ENCODE measurements around the gene LIMS2.

DNA sequence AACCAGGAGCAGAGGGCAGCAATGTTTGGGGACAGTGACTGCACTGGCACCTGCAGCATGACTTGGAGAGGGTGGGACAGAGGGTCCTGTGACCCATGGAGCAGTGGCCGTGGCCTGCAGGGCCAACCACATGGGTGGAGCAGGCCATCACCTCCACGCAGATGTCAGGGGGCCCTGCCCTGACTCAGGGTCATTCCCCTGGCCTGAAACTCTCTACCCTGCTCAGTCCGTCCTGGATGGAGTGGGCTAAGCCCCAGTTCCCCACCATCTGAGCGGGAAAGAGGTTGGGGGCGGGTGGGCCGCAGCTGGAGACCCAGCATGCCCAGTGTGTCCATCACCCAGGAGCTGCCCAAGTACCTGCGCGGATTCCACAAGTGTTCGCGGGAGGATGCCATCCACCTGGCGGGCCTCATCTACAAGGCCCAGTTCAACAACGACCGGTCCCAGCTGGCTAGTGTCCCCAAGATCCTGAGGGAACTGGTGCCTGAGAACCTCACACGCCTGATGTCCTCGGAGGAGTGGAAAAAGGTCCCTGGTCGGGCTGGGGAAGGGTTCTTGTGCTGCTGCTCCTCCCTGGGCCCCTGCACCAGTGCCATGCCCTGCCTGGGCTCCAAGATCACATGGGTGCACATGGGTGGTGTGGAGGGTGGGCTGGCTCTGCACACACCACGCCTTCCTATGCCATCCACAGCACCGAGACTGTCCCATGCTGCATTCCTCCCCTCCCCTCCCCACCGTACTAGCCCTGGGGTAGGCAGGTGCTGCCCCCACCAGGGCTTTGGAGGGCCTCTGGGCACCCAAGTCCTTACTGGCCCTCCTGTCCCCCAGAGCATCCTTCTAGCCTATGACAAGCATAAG is 39.7 kb downstream of the LIMS2 start:
- TF ChIP-seq, protein P1, sequence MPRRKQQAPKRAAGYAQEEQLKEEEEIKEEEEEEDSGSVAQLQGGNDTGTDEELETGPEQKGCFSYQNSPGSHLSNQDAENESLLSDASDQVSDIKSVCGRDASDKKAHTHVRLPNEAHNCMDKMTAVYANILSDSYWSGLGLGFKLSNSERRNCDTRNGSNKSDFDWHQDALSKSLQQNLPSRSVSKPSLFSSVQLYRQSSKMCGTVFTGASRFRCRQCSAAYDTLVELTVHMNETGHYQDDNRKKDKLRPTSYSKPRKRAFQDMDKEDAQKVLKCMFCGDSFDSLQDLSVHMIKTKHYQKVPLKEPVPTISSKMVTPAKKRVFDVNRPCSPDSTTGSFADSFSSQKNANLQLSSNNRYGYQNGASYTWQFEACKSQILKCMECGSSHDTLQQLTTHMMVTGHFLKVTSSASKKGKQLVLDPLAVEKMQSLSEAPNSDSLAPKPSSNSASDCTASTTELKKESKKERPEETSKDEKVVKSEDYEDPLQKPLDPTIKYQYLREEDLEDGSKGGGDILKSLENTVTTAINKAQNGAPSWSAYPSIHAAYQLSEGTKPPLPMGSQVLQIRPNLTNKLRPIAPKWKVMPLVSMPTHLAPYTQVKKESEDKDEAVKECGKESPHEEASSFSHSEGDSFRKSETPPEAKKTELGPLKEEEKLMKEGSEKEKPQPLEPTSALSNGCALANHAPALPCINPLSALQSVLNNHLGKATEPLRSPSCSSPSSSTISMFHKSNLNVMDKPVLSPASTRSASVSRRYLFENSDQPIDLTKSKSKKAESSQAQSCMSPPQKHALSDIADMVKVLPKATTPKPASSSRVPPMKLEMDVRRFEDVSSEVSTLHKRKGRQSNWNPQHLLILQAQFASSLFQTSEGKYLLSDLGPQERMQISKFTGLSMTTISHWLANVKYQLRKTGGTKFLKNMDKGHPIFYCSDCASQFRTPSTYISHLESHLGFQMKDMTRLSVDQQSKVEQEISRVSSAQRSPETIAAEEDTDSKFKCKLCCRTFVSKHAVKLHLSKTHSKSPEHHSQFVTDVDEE (CRISPR knock-in tag; IDR thresholded peaks at IDR 0.05): no peak
- TF ChIP-seq, protein P2, sequence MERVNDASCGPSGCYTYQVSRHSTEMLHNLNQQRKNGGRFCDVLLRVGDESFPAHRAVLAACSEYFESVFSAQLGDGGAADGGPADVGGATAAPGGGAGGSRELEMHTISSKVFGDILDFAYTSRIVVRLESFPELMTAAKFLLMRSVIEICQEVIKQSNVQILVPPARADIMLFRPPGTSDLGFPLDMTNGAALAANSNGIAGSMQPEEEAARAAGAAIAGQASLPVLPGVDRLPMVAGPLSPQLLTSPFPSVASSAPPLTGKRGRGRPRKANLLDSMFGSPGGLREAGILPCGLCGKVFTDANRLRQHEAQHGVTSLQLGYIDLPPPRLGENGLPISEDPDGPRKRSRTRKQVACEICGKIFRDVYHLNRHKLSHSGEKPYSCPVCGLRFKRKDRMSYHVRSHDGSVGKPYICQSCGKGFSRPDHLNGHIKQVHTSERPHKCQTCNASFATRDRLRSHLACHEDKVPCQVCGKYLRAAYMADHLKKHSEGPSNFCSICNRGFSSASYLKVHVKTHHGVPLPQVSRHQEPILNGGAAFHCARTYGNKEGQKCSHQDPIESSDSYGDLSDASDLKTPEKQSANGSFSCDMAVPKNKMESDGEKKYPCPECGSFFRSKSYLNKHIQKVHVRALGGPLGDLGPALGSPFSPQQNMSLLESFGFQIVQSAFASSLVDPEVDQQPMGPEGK (CRISPR knock-in tag; IDR thresholded peaks at IDR 0.05; ENCODE audit: borderline replicate concordance): no peak
- TF ChIP-seq ISL1 (CRISPR knock-in tag; IDR thresholded peaks at IDR 0.05) (no peak), ZFP30 (CRISPR knock-in tag; IDR thresholded peaks at IDR 0.05) (no peak), ZNF70 (CRISPR knock-in tag; IDR thresholded peaks at IDR 0.05) (no peak), ZNF565 (CRISPR knock-in tag; conservative IDR thresholded peaks at IDR 0.05; ENCODE audit: low read depth) (no peak), ARNTL (CRISPR knock-in tag; IDR thresholded peaks at IDR 0.05; ENCODE audit: borderline replicate concordance, low read depth) (no peak), RARB (CRISPR knock-in tag; IDR thresholded peaks at IDR 0.05) (no peak), TCF4 (CRISPR knock-in tag; IDR thresholded peaks at IDR 0.05; ENCODE audit: borderline replicate concordance) (no peak)
